Dendritic cell treated with granulocyte-macrophage colony-stimulating factor and Interleukin-4, amounts not matched to agents 40 ng/mL and 50 ng/mL, for 4 days (primary cell): ENCODE measurements around the gene RBM33.
"Not testable (repeated sequence)": the region's sequence is repeated elsewhere in the genome, so short reads cannot be mapped to it uniquely, and the experiment has no call there.

ENCODE experiments used
- H3K27ac Mint-ChIP-seq: one replicate; pipeline ENCODE4 v1.8.0; 2022; ENCODE audit warnings: mild to moderate bottlenecking, mixed read lengths
- H3K27me3 Mint-ChIP-seq: one replicate; pipeline ENCODE4 v1.8.0; 2022; ENCODE audit warnings: mild to moderate bottlenecking, mixed read lengths
- H3K36me3 Mint-ChIP-seq: one replicate; pipeline ENCODE4 v1.8.0; 2022; ENCODE audit warnings: low read depth, mixed read lengths
- H3K4me1 Mint-ChIP-seq: one replicate; pipeline ENCODE4 v1.8.0; 2022; ENCODE audit warnings: low read depth, mixed read lengths
- H3K4me3 Mint-ChIP-seq: one replicate; pipeline ENCODE4 v1.8.0; 2022; ENCODE audit warnings: mild to moderate bottlenecking, moderate library complexity, mixed read lengths
- H3K9me3 Mint-ChIP-seq: one replicate; pipeline ENCODE4 v1.8.0; 2022; ENCODE audit warnings: mixed read lengths
- intact Hi-C: fragments of 100-400 bp; cut with micrococcal nuclease; formaldehyde crosslinking; loops from one replicate; pipeline ENCODE4 v1.15.0; 2022

Gene RBM33

GRCh38 chr7:155813546-155814315 lies 169.3 kb downstream of the RBM33 start:
- Mint-ChIP-seq H3K4me3 (no peak overlapping the region), H3K27me3 (peaks cover 79% of the 10 kb centered on the region), H3K4me1 (peaks cover 19% of the 10 kb centered on the region), H3K36me3 (no peaks in the 10 kb centered on the region), H3K27ac (no peak overlapping the region), H3K9me3 (no peaks in the 10 kb centered on the region)
- intact Hi-C loops: no loop called here

GRCh38 chr7:155814316-155815276 lies 170.1 kb downstream of the RBM33 start:
- H3K4me1 Mint-ChIP-seq: peaks cover 11% of the 10 kb centered on the region
- H3K27ac Mint-ChIP-seq: no peak overlapping the region
- peaks cover 71% of the 10 kb centered on the region for H3K27me3 Mint-ChIP-seq
- H3K4me3 Mint-ChIP-seq: no peak overlapping the region
- H3K9me3 Mint-ChIP-seq: no peaks in the 10 kb centered on the region
- no peaks in the 10 kb centered on the region for H3K36me3 Mint-ChIP-seq
- intact Hi-C loops: no loop called here

- H3K4me3 Mint-ChIP-seq: no peak overlapping the region
- H3K4me1 Mint-ChIP-seq: peaks cover 11% of the 10 kb centered on the region
- H3K27ac Mint-ChIP-seq: no peak overlapping the region
- intact Hi-C loops: no loop called here
- no peaks in the 10 kb centered on the region for H3K36me3 Mint-ChIP-seq
- H3K27me3 Mint-ChIP-seq: peaks cover 66% of the 10 kb centered on the region
- no peaks in the 10 kb centered on the region for H3K9me3 Mint-ChIP-seq
Observed at GRCh38 chr7:155815332-155816191, 171.1 kb downstream of the RBM33 start.

GRCh38 chr7:155816192-155816508 lies 171.7 kb downstream of the RBM33 start:
- Mint-ChIP-seq H3K27me3 (peaks cover 60% of the 10 kb centered on the region), H3K27ac (no peak overlapping the region), H3K4me1 (peaks cover 11% of the 10 kb centered on the region), H3K9me3 (no peaks in the 10 kb centered on the region), H3K36me3 (no peaks in the 10 kb centered on the region), H3K4me3 (no peak overlapping the region)
- intact Hi-C loops: no loop called here

GRCh38 chr7:155816996-155817395 lies 172.5 kb downstream of the RBM33 start:
- Mint-ChIP-seq H3K27me3 (peaks cover 52% of the 10 kb centered on the region), H3K4me3 (no peak overlapping the region), H3K9me3 (no peaks in the 10 kb centered on the region), H3K27ac (no peak overlapping the region), H3K4me1 (peaks cover 9% of the 10 kb centered on the region), H3K36me3 (no peaks in the 10 kb centered on the region)
- intact Hi-C loops: no loop called here

GRCh38 chr7:155817515-155817914 lies 173.1 kb downstream of the RBM33 start:
- intact Hi-C loops: not testable (repeated sequence)

GRCh38 chr7:155818154-155818819 lies 173.8 kb downstream of the RBM33 start:
- Mint-ChIP-seq H3K9me3 (no peaks in the 10 kb centered on the region), H3K4me1 (peaks cover 5% of the 10 kb centered on the region), H3K27ac (no peak overlapping the region), H3K27me3 (peaks cover 40% of the 10 kb centered on the region), H3K4me3 (no peak overlapping the region), H3K36me3 (no peaks in the 10 kb centered on the region)
- intact Hi-C loops: no loop called here

More at GRCh38 chr7:155817515-155817914, 173.1 kb downstream of the RBM33 start:
- H3K27ac Mint-ChIP-seq, H3K4me3 Mint-ChIP-seq, H3K9me3 Mint-ChIP-seq, H3K4me1 Mint-ChIP-seq, H3K36me3 Mint-ChIP-seq: not testable (repeated sequence)
- H3K27me3 Mint-ChIP-seq: peaks cover 46% of the 10 kb centered on the region

- intact Hi-C loops: no loop called here
- no peaks in the 10 kb centered on the region for H3K36me3 Mint-ChIP-seq
- H3K27me3 Mint-ChIP-seq: peaks cover 37% of the 10 kb centered on the region
- H3K27ac Mint-ChIP-seq: no peak overlapping the region
- peaks cover 5% of the 10 kb centered on the region for H3K4me1 Mint-ChIP-seq
- H3K4me3 Mint-ChIP-seq: no peak overlapping the region
- H3K9me3 Mint-ChIP-seq: no peaks in the 10 kb centered on the region
Observed at GRCh38 chr7:155818820-155819168, 174.3 kb downstream of the RBM33 start.

- intact Hi-C loops: no loop called here
- H3K4me3 Mint-ChIP-seq: no peak overlapping the region
- no peak overlapping the region for H3K27ac Mint-ChIP-seq
- H3K4me1 Mint-ChIP-seq: peaks cover 5% of the 10 kb centered on the region
- H3K36me3 Mint-ChIP-seq: no peaks in the 10 kb centered on the region
- H3K27me3 Mint-ChIP-seq: peaks cover 33% of the 10 kb centered on the region
- no peaks in the 10 kb centered on the region for H3K9me3 Mint-ChIP-seq
Observed at GRCh38 chr7:155819186-155819585, 174.7 kb downstream of the RBM33 start.

GRCh38 chr7:155820246-155820645 lies 175.8 kb downstream of the RBM33 start:
- Mint-ChIP-seq H3K27ac (no peak overlapping the region), H3K4me3 (no peak overlapping the region), H3K9me3 (no peaks in the 10 kb centered on the region), H3K36me3 (no peaks in the 10 kb centered on the region), H3K4me1 (peaks cover 4% of the 10 kb centered on the region), H3K27me3 (peaks cover 23% of the 10 kb centered on the region)
- intact Hi-C loops: no loop called here

GRCh38 chr7:155820788-155821187 lies 176.3 kb downstream of the RBM33 start:
- Mint-ChIP-seq H3K36me3 (no peaks in the 10 kb centered on the region), H3K9me3 (no peaks in the 10 kb centered on the region), H3K4me3 (no peak overlapping the region), H3K27ac (no peak overlapping the region), H3K27me3 (peaks cover 18% of the 10 kb centered on the region), H3K4me1 (no peaks in the 10 kb centered on the region)
- intact Hi-C loops: no loop called here

GRCh38 chr7:155821851-155822250 lies 177.4 kb downstream of the RBM33 start:
- H3K27me3 Mint-ChIP-seq: peaks cover 9% of the 10 kb centered on the region
- H3K36me3 Mint-ChIP-seq: no peaks in the 10 kb centered on the region
- intact Hi-C loops: no loop called here
- H3K9me3 Mint-ChIP-seq: no peaks in the 10 kb centered on the region
- no peak overlapping the region for H3K4me3 Mint-ChIP-seq
- H3K4me1 Mint-ChIP-seq: no peaks in the 10 kb centered on the region
- no peak overlapping the region for H3K27ac Mint-ChIP-seq

GRCh38 chr7:155824227-155824886 lies 179.9 kb downstream of the RBM33 start:
- no peaks in the 10 kb centered on the region for H3K4me1 Mint-ChIP-seq
- no peak overlapping the region for H3K27ac Mint-ChIP-seq
- no peaks in the 10 kb centered on the region for H3K9me3 Mint-ChIP-seq
- H3K27me3 Mint-ChIP-seq: peaks cover 7% of the 10 kb centered on the region
- intact Hi-C loops: no loop called here
- no peaks in the 10 kb centered on the region for H3K36me3 Mint-ChIP-seq
- no peak overlapping the region for H3K4me3 Mint-ChIP-seq
